Measurements from ENCODE around the gene CBX6.

- TF ChIP-seq REST (IDR thresholded peaks at IDR 0.05; ENCODE audit: insufficient read depth in 1 of 2, low read depth in 2 of 2, low read length in 2 of 2): no peak
- no peak for TF ChIP-seq TAF1 (IDR thresholded peaks at IDR 0.05; ENCODE audit: borderline replicate concordance, insufficient read depth, low read length)
- no peak for TF ChIP-seq POLR2AphosphoS5 (IDR thresholded peaks at IDR 0.05; ENCODE audit: low read depth, low read length)
- no peak for TF ChIP-seq SIN3A (IDR thresholded peaks at IDR 0.05; ENCODE audit: borderline replicate concordance, insufficient read depth, low read length)
Observed at GRCh38 chr22:38853196-38853651, 18.8 kb downstream of the CBX6 start.

Data from PFSK-1 (cell line).